ENCODE data around the gene LRP8.

Gene LRP8

DNA sequence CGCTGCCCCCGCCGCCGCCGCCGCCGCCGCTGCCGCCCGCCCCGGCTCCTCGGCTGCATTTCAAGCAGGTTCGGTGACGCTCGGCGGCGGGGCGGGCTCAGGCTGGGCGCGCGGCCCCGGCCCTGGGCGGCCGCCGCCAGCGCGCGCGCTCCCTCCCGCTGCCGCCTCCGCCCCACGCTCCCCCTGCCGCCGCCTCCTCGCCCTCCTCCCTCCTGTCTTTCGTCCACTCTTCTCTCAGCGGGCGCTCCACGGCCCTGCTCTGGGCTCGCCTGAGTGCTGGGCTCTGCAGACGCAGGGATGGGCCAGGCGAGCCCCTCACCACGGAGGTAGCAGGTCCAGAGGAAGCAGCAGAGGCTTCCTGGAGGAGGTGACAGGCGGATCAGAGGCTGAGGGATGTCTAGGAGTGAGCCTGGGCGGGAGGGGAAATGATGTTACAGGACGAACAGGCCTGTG, at the start of gene LRP8:
TSS of gene LRP8 (minus strand) at position 62 of the 453 bp plus-strand sequence. CDS start 158 bp downstream, outside the sequence.
- DNase-seq (ENCODE audit: low spot score) = peak; percentile 72

DNA sequence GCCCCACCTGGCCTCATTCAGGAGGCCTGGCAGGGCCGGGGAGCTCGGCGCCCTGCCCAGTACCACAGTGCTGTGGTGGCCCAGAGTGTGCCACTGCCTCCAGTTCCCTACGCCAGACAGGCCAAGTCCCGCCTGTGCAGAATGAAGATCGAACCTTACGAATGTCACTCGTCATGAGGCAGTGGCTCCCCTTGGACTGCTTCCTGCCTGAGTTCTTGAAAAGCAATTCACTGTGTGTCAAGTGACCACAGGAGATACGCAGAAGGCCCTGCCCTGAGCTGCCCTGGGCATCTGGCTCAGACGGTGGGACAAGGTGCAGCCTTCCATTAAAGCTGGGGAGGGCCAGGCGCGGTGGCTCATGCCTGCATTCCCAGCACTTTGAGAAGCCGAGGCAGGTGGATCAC, 49.6 kb upstream of the LRP8 start:
- DNase-seq (ENCODE audit: low spot score) = no peak

DNA sequence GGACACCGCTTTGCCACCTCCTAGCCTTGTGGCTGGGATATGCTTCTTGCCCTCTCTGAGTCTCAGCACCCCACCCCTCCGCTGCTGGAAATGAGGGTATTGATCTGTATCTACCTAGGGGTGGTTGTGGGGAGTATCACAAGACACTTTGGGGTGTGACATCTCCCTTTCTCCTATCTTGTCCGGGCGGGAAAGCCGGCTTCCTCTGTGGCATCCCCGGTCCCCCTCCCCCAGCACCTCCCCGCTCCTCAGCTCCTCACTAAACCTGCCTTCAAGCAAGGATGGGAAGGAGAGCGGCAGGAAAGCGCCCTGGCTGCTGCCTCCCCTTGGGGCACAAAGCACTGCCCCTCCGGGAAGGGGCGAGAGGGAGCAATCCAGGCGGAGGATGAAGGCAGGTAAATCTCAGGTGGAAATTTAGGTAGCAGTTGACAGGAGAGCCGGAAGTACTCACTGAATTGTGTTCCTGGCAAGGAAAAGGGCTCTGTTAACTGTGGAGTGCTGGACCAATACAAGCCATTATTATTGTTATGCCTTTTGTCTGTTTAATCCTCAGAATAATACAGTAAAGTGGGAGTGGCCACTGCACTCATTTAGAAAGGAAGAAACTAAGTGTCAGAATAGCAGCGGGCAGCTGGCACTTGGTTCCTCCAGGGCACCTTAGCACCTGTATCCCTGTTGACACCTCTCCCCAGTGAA, 49.0 kb upstream of the LRP8 start:
- DNase-seq (ENCODE audit: low spot score) = no peak

DNA sequence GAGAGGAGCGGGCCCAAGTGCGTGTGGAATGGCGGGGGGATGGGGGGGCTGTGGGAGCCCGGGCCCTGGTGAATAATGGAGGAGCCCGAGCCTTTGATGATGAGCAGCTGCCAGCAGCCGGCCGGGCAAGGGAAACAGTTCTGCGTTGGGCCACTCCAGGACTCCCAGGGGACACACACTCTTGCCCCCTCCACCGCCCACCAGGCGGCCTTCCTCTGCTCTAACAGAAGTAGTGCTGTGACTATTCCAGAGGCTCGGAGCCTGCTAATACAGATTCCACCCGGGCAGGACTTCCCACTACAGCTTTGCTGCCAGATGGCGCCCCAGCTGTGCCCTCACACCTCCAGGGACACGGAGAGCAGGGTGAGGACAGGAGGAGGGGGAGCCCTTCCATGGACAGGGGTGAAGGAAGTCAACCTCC, 48.2 kb upstream of the LRP8 start:
- no peak for DNase-seq (ENCODE audit: low spot score)

DNA sequence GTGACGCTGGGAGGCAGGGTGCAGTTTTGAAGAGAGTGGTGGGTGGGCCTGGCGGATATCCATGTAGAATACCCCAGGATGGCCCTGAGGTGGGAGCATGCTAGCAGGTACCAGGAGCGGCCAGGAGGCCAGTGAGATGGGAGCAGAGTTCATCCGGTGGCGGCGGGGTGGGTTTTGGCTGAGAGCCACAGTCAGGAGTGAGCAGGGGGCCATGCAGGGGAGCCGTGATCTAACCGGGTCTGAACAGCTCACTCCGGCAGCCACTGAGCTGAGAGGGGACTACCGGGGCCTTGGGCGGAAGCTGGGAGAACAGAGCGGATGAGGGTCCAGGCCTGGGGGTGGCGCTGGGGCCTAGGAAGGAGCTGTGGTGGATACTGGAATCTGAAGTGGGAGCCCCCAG, 47.6 kb upstream of the LRP8 start:
- no peak for DNase-seq (ENCODE audit: low spot score)

DNA sequence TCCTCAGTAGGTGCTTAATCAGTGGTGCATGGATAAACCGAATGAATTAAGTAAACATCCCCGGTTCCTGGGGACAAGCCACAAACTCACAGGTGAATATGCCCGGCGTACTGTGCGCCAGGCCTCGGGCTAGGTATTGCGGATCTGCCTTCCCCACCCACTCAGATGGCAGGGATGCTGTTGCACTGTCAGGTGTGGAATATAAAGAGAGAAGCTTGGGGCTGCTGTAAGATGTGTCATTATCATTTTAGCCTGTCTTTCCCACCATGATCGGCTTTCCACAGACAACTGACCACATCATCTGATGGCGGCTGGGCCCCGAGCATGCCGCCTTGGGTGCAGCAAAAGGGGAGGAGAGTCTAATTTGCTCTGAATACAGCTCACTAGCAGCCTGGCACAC, 45.4 kb upstream of the LRP8 start:
- no peak for DNase-seq (ENCODE audit: low spot score)

DNA sequence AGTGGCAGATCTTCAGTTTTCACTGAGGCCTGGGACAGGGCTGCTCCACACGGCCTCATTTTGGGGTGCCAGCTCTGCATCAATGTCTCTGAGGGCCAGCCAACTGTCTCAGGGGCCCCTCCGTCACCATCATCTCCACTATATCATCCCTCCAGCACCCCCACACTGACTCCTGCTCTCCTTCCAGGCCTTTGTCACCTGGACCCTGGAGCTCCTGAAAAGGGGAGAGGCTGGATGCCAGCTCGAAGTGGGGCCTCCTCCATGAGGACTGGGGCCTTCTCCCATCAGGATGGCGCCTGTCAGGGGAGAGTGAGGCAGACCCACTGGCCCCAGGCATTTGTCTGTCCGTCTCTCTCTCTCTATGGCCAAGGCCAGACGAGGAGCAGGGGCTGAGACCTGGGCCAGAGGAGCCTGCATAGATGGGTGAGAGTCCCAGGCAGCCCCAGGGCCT, 44.7 kb upstream of the LRP8 start:
- DNase-seq (ENCODE audit: low spot score) = no peak

DNA sequence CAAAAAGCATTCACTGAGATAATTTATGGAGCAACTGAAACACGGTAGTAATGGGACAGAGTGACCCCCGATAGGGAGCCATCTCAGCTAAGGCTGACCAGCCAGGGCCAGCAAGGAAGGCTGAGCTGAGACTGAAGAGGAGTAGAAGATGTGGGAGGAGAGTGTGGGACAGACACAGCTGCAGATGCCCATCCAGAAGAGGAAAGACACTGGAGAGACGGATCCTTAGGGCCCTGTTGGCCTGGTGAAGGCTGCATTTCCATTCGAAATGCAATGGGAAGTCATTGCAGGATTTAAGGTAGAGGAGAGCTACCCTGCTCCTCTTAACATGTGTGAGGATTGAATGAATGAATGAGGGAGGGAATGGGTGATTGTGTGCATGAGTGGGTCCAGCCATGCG, 44.0 kb upstream of the LRP8 start:
- DNase-seq (ENCODE audit: low spot score) = no peak

DNA sequence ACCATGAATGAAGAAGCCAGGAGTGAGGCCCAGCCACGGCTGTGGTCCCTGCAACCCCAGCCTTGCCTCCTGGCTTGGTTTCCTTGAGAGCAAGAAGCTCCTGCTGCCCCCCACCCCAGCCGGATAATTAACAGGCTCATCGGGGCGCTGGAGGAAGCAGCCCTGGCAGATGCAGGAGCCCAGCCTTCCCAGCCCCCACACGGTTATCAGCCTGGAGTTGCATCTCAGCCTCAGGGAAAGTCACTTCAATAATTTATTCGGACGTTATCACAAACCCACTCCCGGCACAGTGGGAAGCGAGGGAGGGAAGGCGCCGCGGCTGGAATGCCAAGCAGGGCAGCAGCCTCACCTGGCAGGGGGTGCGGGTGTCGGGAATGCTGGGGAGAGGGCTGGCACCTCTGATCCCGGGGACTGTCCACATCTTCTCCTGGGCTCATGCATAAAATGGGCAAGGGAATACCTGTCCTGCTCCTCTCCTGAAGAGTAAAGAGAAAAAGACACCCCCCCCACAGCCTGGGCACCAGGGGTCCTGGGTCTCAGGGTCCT, 43.3 kb upstream of the LRP8 start:
- no peak for DNase-seq (ENCODE audit: low spot score)

DNA sequence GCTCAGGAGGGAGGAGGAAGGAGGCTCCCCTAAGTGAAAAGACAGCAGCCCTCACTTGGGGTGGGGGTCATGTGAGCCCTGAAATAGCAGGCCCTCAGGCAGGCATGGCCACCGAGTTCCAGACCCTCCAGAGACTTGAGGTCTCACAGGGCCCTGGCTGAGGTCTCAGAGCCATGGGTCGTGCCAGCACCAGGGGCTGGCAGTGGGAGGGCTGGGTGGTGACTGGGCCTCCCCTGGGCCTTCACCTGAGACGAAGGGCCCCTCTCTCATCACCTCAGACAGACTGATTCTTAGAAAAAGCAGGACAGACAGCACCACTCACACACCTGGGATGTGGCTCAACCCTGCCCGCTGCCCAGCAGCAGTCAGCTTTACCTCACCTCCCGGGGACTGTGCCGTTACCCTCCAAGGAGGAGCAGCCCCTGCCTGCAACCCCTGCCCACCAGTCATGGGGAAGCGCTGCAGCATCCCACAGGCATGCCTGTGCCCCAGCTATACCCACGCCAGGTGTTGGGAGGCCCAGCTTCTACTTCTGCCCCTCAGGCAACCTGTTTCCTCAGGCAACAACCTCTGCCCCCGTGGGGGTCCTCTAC, 42.6 kb upstream of the LRP8 start:
- DNase-seq (ENCODE audit: low spot score) = no peak

DNA sequence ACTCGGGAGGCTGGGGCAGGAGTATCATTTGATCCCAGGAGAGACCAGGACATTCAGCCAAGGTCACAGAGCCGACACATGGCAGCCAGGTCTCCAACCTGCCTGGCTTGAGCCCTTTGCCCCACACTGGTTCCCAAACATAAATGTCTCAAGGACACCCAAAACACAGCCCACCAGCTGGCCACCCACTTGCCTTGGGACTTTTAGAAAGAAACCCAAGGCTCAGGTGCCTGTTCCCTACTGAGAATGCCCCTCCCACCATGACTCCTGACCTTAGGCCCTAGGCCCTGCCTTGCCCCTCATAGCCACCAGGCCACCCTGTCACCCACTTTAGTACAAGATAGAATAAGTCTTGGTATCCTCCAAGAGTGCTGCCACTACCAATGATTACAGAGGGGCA, 41.9 kb upstream of the LRP8 start:
- no peak for DNase-seq (ENCODE audit: low spot score)

DNA sequence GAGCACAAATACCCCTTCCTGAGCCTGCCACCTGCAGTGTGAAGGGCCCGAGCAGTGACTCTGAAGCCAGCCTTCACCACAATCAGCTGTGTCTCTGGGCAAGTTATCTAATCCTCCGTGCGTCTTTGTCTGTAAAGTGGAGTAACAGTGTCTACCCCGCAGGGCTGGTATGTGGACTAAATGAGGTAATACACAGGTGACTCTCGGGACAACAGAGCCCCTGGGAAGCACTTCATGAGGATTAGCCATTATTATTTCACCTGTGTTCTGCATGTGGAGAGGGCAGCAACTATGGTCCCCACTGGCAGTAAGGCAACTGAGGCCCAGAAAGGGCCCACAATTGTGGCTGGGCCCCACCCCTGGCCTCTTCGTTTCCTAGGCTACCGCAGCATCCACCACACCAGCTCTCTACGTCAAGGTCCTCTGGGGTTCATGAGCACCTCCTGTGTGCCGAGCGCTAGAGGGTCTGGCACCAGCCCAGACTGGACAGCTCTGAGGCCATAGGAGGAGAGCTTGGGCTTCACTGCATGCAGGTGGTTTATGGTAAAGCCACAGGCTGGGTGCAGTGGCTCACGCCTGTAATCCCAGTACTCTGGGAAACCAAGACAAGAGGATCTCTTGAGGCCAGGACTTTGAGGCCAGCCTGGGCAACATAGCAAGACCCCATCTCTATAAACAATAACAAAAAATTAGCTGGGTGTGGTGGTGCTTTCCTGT, 41.3 kb upstream of the LRP8 start:
- no peak for DNase-seq (ENCODE audit: low spot score)

DNA sequence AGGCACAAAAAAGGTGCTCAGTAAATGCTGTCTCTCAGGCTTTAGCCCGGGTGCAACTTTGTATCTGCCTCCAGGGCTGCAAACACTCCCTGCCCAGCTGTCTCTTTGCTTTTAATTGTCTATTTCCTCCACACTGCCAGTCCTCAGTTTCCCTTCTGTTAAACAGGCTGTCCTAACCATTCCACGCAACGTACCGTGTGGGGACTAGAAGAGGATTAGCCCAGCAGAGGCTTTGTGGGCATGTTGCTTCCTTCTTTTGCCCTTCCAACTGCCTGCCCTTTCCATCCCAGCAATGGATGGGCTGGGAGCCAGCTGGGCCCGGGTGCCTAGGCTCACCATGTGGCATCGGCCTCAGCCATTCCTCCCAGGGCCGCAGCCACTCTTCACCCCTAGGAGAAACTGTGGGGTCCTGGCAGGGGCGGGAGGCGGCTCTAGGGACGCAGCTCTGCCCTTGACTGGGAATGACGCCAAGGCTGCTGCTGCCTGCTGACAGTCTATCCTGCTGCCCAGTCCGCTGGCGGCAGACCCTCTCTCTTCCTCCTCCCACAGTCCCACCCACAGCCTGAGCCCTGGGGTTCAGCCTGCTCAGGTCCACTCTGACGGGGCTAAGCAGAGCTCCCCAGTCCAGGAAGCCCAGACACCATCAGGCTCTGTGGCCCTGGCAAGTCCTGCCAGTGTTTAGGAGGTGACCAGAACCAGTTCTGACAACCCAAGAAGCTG, 40.6 kb upstream of the LRP8 start:
- no peak for DNase-seq (ENCODE audit: low spot score)

DNA sequence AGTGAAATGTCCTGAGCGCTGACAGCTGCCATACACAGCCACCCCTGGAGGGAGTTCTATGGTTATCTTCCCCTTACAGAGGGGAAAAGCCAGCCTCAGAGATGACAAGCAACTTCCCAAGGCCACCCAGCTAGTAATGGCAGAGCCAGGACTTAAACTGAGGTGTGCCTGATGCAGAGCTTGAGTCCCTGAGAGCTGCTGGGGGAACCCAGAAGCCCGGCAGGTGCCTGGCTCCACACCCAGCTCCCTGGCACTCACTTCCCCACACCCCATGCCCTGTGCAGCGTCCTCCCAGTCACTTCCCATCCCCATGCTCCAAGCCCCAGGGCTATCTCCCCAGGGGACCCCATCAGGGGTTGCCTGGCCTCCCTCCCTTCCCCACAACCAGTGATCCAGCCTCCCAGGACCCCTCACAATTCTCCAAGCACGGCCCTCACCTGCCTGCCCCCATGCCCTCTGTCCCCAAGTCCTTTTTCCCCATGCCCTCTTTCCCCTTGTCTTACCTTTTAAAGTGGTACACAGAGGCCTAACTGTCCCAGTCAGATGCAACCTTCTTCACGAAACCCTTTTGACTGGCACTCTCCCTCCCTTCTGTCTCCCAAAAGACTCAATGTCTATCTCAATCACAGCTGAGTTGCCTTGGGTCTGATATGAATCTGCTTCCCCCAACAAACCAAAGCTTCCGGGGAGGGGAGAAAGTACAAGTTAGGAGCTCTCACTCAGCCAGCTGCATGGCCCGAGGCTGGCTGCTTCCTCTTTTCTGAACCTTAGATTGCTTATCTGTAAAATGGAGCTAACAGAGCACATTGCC, 39.8 kb upstream of the LRP8 start:
- no peak for DNase-seq (ENCODE audit: low spot score)

DNA sequence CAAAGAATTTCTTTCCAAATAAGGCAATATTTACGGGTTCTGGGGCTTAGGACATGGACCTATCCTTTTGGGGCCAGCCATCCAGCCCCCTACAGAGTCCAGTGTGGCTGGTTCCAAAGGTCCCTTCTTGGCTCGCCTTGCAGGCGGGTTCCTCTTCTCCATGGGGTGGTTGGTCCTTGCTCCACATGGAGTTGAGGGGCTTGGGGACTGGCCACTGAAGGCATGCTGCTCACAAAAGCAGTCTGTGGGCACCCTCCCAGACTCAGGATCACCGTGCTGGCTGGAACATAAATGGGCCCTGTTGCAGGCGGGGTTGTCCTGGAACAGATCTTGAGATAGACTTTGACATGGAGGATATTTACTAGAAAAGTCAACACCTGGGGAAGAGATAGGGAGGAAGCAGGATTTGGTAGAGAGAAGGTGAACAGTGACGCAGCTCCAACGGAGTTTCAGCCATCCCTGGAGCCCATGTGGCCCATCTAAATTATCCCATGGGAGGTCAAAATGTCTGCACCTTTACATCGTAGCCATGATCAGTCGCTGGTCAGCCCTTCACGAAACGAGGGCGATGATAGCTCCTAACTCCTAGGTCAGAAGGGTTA, 39.1 kb upstream of the LRP8 start:
- DNase-seq (ENCODE audit: low spot score) = no peak

DNA sequence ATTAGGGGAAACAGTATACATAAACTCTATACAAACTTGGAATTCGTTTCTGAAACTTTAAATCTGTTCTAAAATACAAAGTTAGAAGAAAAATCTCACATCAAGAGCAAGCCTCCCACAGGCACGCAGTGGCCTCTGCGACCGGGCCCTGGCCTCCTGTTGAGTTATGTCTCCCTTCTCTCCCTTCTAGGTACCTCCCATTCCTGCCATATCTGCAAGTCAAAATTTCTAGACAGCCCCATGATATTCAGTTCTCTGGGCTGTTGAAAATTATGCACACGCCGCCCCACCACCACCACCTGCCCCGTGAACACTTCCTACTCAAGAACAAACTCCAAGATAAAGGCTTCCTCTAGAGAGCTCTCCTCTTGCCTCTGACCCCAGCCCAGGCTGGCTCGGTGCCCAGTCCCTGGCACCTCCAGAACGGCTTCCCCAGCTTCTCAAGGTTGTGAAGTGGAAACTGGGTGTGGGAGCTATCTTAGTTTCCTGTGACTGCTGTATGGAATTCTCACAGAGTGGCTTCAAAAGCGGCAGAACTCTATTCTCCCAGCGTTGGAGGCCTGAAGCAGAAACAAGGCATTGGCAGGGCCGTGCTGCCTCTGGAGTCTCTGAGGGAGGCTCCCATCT, 37.7 kb upstream of the LRP8 start:
- no peak for DNase-seq (ENCODE audit: low spot score)

DNA sequence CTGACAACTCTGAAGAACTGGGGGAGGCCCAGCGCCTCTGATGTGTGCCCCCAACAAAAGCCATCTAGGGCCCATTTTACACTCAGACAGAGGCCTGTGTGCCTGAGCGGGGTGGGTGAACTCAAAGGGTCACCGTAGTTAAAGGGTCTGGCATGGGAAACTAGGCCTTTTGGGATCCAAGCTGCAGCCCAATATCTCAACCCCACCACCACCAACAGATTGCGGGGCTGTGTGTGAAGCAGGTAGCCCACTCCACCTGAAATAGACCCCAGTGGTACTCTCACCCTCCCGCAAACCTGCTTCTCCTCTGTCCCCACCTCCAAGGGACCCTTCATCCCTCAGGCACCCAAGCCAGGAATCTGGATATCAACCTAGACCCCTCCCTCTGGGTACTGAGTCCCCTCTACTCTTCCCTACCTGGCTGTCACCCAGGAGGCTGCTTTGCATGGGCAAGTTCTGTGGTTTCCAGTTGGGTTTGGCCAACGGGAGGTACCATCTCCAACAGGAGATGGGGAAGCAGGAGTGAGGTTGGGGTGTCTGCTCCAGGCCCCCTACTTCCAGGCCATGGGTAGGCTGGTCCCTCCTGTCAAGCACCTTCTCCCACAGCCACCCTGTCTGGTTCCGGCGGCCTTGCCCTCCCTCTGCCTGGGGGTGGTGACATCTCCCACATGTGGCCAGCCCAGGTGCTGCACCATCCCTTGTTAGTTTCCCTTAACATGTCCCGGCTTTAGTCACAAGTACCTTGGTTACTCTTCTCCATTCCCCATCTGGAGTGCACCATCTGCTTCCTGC, 35.2 kb upstream of the LRP8 start:
- DNase-seq (ENCODE audit: low spot score) = peak; percentile 44

DNA sequence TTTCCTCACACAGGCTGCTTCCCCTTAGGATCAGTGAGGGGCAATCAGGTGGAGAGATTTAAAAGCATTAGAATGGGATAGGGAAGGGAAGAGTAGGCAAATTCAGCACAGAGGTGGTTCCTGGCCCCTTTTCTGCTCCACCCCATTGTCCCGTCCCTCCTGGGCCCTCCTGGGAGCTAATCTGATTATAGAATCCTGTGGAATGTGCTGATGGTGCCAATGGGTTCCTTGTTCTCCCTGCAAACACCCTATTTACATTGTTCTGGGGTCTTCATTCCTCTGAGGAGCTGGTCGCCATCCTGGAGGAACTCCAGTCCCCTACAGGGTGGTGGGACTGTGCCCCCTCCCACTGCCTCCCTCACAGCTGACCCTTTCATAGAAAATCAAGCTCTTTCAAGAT, 34.4 kb upstream of the LRP8 start:
- no peak for DNase-seq (ENCODE audit: low spot score)

DNA sequence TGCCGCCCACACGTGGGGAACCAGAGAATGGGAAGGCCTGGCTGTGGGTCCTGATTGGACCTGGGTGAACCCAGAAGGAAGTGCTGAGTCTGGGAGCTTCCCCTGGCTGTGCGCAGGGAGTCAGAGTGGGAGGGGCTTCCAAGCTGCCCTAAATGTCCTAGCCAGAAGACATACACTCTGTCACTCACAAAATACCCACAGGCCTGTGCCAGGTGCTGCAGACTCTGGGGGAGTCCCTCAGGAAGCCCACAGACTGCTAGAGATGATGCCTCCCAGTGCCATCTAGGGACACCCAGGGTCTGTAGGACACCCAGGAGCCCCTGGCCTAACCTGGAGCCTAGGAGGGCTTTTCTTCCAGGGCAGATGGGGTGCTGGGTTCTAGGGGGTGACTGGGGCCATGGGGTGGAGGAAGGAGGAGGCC, 33.7 kb upstream of the LRP8 start:
- DNase-seq (ENCODE audit: low spot score) = no peak

DNA sequence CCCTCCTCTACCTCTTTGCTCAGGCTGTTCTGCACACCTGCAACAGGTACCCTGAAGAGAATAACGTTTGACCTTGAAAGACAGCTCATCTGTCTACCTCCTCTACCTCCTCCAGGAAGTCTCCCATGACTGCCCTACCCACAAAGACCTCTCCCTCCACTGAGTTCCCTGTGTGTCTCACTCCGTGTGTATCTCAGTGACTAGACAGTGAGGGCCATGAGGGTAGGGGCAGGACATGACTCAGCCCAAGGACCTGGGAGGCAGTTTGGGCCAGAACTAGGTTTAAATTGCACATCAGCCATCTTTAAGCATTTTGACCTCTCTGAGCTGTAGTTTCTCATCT, 32.0 kb upstream of the LRP8 start:
- no peak for DNase-seq (ENCODE audit: low spot score)
